ENCODE results near the gene MAP2.

DNA sequence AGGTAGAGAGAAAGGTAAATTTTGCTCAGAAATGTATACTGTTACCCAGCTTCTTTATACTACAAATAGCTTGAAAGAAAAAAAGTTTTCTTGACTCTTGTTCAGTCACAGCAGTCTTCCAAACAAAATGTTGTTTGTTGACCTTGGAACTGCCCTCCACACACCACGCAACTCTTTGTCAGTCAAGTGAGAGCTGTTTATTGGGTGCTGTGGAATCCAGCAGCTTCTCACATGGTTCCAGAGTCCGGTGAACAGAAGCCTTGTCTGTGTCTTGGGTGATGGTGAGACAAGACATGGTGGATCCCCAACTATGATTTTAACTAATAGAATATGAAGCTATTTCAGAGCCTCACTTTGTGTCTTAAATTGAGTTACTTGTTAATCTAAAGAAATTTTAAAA is 112.5 kb downstream of the MAP2 start:
- TF ChIP-seq, protein P1, sequence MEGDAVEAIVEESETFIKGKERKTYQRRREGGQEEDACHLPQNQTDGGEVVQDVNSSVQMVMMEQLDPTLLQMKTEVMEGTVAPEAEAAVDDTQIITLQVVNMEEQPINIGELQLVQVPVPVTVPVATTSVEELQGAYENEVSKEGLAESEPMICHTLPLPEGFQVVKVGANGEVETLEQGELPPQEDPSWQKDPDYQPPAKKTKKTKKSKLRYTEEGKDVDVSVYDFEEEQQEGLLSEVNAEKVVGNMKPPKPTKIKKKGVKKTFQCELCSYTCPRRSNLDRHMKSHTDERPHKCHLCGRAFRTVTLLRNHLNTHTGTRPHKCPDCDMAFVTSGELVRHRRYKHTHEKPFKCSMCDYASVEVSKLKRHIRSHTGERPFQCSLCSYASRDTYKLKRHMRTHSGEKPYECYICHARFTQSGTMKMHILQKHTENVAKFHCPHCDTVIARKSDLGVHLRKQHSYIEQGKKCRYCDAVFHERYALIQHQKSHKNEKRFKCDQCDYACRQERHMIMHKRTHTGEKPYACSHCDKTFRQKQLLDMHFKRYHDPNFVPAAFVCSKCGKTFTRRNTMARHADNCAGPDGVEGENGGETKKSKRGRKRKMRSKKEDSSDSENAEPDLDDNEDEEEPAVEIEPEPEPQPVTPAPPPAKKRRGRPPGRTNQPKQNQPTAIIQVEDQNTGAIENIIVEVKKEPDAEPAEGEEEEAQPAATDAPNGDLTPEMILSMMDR (IDR thresholded peaks at IDR 0.05 in 2 of 3, conservative IDR thresholded peaks at IDR 0.05 in 1 of 3; ENCODE audit: borderline replicate concordance in 1 of 3, insufficient read depth in 1 of 3, low read depth in 2 of 3, low read length in 2 of 3): no peak
- TF ChIP-seq RAD21 (IDR thresholded peaks at IDR 0.05; ENCODE audit: low read depth): no peak
- no peak for TF ChIP-seq EZH2 (IDR thresholded peaks at IDR 0.05)
- TF ChIP-seq POLR2AphosphoS5 (IDR thresholded peaks at IDR 0.05; ENCODE audit: low read depth, low read length): no peak
- no peak for TF ChIP-seq POLR2A (IDR thresholded peaks at IDR 0.05; ENCODE audit: borderline replicate concordance, extremely low read depth, insufficient read depth, insufficient read length)
- no peak for TF ChIP-seq ZNF274 (IDR thresholded peaks at IDR 0.05; ENCODE audit: low read depth, low read length)
- TF ChIP-seq, protein P2, sequence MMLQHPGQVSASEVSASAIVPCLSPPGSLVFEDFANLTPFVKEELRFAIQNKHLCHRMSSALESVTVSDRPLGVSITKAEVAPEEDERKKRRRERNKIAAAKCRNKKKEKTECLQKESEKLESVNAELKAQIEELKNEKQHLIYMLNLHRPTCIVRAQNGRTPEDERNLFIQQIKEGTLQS (IDR thresholded peaks at IDR 0.05): no peak
- TF ChIP-seq, protein P3, sequence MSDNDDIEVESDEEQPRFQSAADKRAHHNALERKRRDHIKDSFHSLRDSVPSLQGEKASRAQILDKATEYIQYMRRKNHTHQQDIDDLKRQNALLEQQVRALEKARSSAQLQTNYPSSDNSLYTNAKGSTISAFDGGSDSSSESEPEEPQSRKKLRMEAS (IDR thresholded peaks at IDR 0.05): no peak
- no peak for TF ChIP-seq ELF1 (IDR thresholded peaks at IDR 0.05; ENCODE audit: borderline replicate concordance, low read depth)
- no peak for TF ChIP-seq CEBPB (IDR thresholded peaks at IDR 0.05; ENCODE audit: low read depth)
- TF ChIP-seq SP1 (IDR thresholded peaks at IDR 0.05; ENCODE audit: low read depth): no peak
- TF ChIP-seq, protein P4, sequence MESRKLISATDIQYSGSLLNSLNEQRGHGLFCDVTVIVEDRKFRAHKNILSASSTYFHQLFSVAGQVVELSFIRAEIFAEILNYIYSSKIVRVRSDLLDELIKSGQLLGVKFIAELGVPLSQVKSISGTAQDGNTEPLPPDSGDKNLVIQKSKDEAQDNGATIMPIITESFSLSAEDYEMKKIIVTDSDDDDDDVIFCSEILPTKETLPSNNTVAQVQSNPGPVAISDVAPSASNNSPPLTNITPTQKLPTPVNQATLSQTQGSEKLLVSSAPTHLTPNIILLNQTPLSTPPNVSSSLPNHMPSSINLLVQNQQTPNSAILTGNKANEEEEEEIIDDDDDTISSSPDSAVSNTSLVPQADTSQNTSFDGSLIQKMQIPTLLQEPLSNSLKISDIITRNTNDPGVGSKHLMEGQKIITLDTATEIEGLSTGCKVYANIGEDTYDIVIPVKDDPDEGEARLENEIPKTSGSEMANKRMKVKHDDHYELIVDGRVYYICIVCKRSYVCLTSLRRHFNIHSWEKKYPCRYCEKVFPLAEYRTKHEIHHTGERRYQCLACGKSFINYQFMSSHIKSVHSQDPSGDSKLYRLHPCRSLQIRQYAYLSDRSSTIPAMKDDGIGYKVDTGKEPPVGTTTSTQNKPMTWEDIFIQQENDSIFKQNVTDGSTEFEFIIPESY (IDR thresholded peaks at IDR 0.05; ENCODE audit: extremely low read depth, insufficient replicate concordance, low read length): no peak
- TF ChIP-seq EZH2phosphoT487 (IDR thresholded peaks at IDR 0.05; ENCODE audit: borderline replicate concordance): no peak
- no peak for TF ChIP-seq YY1 (IDR thresholded peaks at IDR 0.05; ENCODE audit: extremely low read depth, insufficient replicate concordance, low read depth, low read length)
